Tibial nerve (tissue), 4 donors: ENCODE measurements around the gene URI1. TPM values are rescaled to one million over a fixed set of nuclear protein-coding genes. Genes with fewer than 3 reads are reported as not detected.

ENCODE experiments used
- DNase-seq, 2 donors: peaks; one replicate each; pipeline ENCODE4 v3.0.0-alpha.2; 2019; ENCODE audit warnings: low spot score in 2 of 2
- H3K27ac ChIP-seq, 4 donors: fragments of 200-600 bp; sonication (generic) in 3 of 4; one replicate each; pipeline ENCODE4 v1.5.1; 2017 to 2019; ENCODE audit warnings: mild to moderate bottlenecking in 1 of 4
- H3K27me3 ChIP-seq, 2 donors: fragments of 200-600 bp; sonication (generic) in 1 of 2; one replicate each; pipeline versions ENCODE4 v1.5.1 to v1.6.0; 2017 to 2019
- H3K36me3 ChIP-seq, 3 donors: fragments of 200-600 bp; sonication (generic); one replicate each; pipeline ENCODE4 v1.5.1; 2018 to 2019
- H3K4me1 ChIP-seq, 4 donors: fragments of 200-600 bp; sonication (generic) in 3 of 4; one replicate each; pipeline ENCODE4 v1.5.1; 2017 to 2019
- H3K4me3 ChIP-seq, 4 donors: fragments of 200-600 bp; sonication (generic) in 3 of 4; one replicate each; pipeline ENCODE4 v1.5.1; 2017 to 2019; ENCODE audit warnings: mild to moderate bottlenecking in 1 of 4, moderate library complexity in 1 of 4
- H3K9me3 ChIP-seq, 4 donors: fragments of 200-600 bp; sonication (generic) in 3 of 4; one replicate each; pipeline ENCODE4 v1.5.1; 2017 to 2019
- CTCF ChIP-seq, 5 experiments: fragments of 200-600 bp in 3 of 5; fragments of 450-650 bp in 2 of 5; sonication (generic) in 3 of 5; IDR thresholded peaks; one replicate each; pipeline ENCODE4 v1.5.1; 2016 to 2019; ENCODE audit warnings: antibody characterized with exemption in 5 of 5, mild to moderate bottlenecking in 3 of 5, moderate library complexity in 2 of 5
- EP300 ChIP-seq, 2 donors: sonication (generic); formaldehyde crosslinking; IDR thresholded peaks; one replicate each; pipeline ENCODE4 v1.6.1; 2017; ENCODE audit warnings: antibody characterized with exemption in 2 of 2, mild to moderate bottlenecking in 1 of 2
- POLR2A ChIP-seq, 2 donors: fragments of 450-650 bp; IDR thresholded peaks; one replicate each; pipeline ENCODE4 v1.6.1; 2017; ENCODE audit warnings: antibody characterized with exemption in 2 of 2, mild to moderate bottlenecking in 2 of 2, moderate library complexity in 2 of 2
- WGBS, 2 donors: methylation state at CpG; one replicate each; pipeline ENCODE4 v1.1.5; 2018; 5-methylcytosine and 5-hydroxymethylcytosine counted together
- total RNA-seq, 4 donors: library from RNA; depleted of rRNA; stranded (reverse); fragments of >200 nt; gene quantifications; one replicate each; pipeline ENCODE4 v1.1.0, GENCODE V29; 2016

Gene URI1
- total RNA-seq, 4 donors from 2014 or later = 43.8 to 67.8 (median 59.1) TPM

- no peaks in the 10 kb centered on the region for H3K9me3 ChIP-seq
- DNase-seq = no peak
- H3K27ac ChIP-seq = no peak overlapping the region
- H3K4me1 ChIP-seq = peaks cover 0 to 14% (median 0%) of the 10 kb centered on the region in 4 donors
- H3K36me3 ChIP-seq = no peaks in the 10 kb centered on the region
- no peak overlapping the region for H3K4me3 ChIP-seq
- no peak for TF ChIP-seq EP300 (IDR thresholded peaks at IDR 0.05)
- TF ChIP-seq POLR2A (IDR thresholded peaks at IDR 0.05) = no peak
- TF ChIP-seq CTCF (IDR thresholded peaks at IDR 0.05) = no peak
- H3K27me3 ChIP-seq = no peaks in the 10 kb centered on the region
- WGBS, 2 donors = 66 to 82% methylated on average over 4 of the region's 4 CpGs
These were observed 10.6 kb downstream of the URI1 start for GRCh38 chr19:29952646-29953045.

GRCh38 chr19:29953352-29954247 is 11.6 kb downstream of the URI1 start:
- no peaks in the 10 kb centered on the region for H3K9me3 ChIP-seq
- no peak for DNase-seq
- no peaks in the 10 kb centered on the region for H3K36me3 ChIP-seq
- H3K4me3 ChIP-seq = no peak overlapping the region
- H3K27ac ChIP-seq = no peak overlapping the region
- TF ChIP-seq EP300 (IDR thresholded peaks at IDR 0.05) (no peak), POLR2A (IDR thresholded peaks at IDR 0.05) (no peak), CTCF (IDR thresholded peaks at IDR 0.05) (no peak)
- peaks cover 0 to 14% (median 0%) of the 10 kb centered on the region in 4 donors for H3K4me1 ChIP-seq
- WGBS, 2 donors = 93 to 96% methylated on average over 2 of the region's 2 CpGs
- no peaks in the 10 kb centered on the region for H3K27me3 ChIP-seq

GRCh38 chr19:29956855-29957254 is 14.8 kb downstream of the URI1 start:
- Histone ChIP-seq H3K9me3 (no peaks in the 10 kb centered on the region), H3K4me3 (no peak overlapping the region), H3K27ac (no peak overlapping the region), H3K36me3 (no peaks in the 10 kb centered on the region), H3K4me1 (peaks cover 0 to 25% (median 0%) of the 10 kb centered on the region in 4 donors), H3K27me3 (no peaks in the 10 kb centered on the region)
- DNase-seq = no peak
- TF ChIP-seq EP300 (IDR thresholded peaks at IDR 0.05) = no peak
- TF ChIP-seq POLR2A (IDR thresholded peaks at IDR 0.05) = no peak
- TF ChIP-seq CTCF (IDR thresholded peaks at IDR 0.05) = no peak
- 56 to 68% methylated on average over 6 of the region's 6 CpGs for WGBS, 2 donors

GRCh38 chr19:29961311-29961710 is 19.3 kb downstream of the URI1 start:
- H3K4me3 ChIP-seq = no peak overlapping the region
- no peak for DNase-seq
- no peak overlapping the region for H3K27ac ChIP-seq
- 71 to 81% methylated on average over 3 of the region's 3 CpGs for WGBS, 2 donors
- peaks cover 0 to 49% (median 12%) of the 10 kb centered on the region in 4 donors for H3K4me1 ChIP-seq
- no peaks in the 10 kb centered on the region for H3K36me3 ChIP-seq
- H3K9me3 ChIP-seq = no peaks in the 10 kb centered on the region
- no peaks in the 10 kb centered on the region for H3K27me3 ChIP-seq
- TF ChIP-seq CTCF (IDR thresholded peaks at IDR 0.05) = no peak
- no peak for TF ChIP-seq EP300 (IDR thresholded peaks at IDR 0.05)
- no peak for TF ChIP-seq POLR2A (IDR thresholded peaks at IDR 0.05)

- WGBS, 2 donors = 81 to 89% methylated on average over 2 of the region's 2 CpGs
These were observed 20.8 kb downstream of the URI1 start for GRCh38 chr19:29962793-29963192.

More at GRCh38 chr19:29962793-29963192, 20.8 kb downstream of the URI1 start:
- Histone ChIP-seq H3K27ac (no peak overlapping the region), H3K4me3 (no peak overlapping the region), H3K4me1 (peaks cover 0 to 63% (median 19%) of the 10 kb centered on the region in 4 donors), H3K9me3 (no peaks in the 10 kb centered on the region), H3K36me3 (no peaks in the 10 kb centered on the region), H3K27me3 (no peaks in the 10 kb centered on the region)
- no peak for TF ChIP-seq POLR2A (IDR thresholded peaks at IDR 0.05)
- no peak for TF ChIP-seq CTCF (IDR thresholded peaks at IDR 0.05)
- TF ChIP-seq EP300 (IDR thresholded peaks at IDR 0.05) = no peak
- no peak for DNase-seq
